ENCODE data around the gene SHROOM3.

GRCh38 chr4:76607846-76608245 lies 172.8 kb downstream of the SHROOM3 start:
- TF ChIP-seq CTCF (IDR thresholded peaks at IDR 0.05) (no peak), POLR2A (IDR thresholded peaks at IDR 0.05) (no peak)

All from body of pancreas (tissue), 4 donors.